ENCODE measurements around the gene RCL1.

RCL1 gene

DNA sequence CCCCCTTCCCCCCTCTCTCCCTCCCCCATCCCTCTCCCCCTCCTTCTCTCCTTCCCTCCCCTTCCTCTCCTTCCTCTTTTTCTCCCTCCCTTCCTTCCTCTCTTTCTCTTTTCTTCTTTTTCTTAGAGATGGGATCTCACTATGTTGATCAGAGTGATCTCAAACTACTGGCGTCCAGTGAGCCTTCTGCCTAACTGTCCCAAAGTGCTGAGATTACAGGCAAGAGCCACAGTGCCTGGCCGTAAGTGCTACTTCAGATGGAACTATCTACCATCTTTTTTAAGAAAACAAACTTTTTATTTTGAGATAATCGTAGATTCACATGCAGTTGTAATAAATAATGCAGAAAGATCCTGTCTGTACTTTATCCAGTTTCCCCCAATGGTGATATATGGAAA lies 6.3 kb downstream of the RCL1 start:
- TF ChIP-seq CTCF (IDR thresholded peaks at IDR 0.05) = no peak

- TF ChIP-seq CTCF (IDR thresholded peaks at IDR 0.05) = no peak
Observed at GRCh38 chr9:4799775-4800174, 7.0 kb downstream of the RCL1 start.

- no peak for TF ChIP-seq CTCF (IDR thresholded peaks at IDR 0.05)
Observed at GRCh38 chr9:4801156-4801555, 8.4 kb downstream of the RCL1 start.

- TF ChIP-seq CTCF (IDR thresholded peaks at IDR 0.05) = no peak
Observed at GRCh38 chr9:4803670-4804530, 11.2 kb downstream of the RCL1 start.

- no peak for TF ChIP-seq CTCF (IDR thresholded peaks at IDR 0.05)
Observed at GRCh38 chr9:4804531-4805016, 11.8 kb downstream of the RCL1 start.

GRCh38 chr9:4805191-4805918 lies 12.6 kb downstream of the RCL1 start:
- TF ChIP-seq CTCF (IDR thresholded peaks at IDR 0.05) = no peak

DNA sequence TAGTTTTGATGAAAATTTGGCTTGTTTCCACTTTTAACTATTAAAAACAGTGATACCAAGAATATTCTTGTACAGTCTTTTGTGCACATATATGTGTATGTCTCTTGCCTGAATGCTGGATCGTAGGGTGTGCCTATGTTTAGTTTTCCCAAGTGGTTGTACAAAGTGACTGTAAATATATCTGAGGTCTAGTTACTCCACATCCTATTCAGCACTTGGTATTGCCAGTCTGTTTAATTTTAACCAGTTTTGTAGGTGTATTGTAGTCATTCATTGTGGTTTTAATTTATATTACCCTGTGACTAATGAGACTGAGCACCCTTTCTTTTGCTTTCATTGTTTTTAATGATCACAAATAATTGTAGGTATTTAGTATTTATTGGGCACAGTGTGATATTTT lies 17.8 kb downstream of the RCL1 start:
- no peak for TF ChIP-seq CTCF (IDR thresholded peaks at IDR 0.05)
